ENCODE measurements around the gene DTNA. TPM values are rescaled to one million over a fixed set of nuclear protein-coding genes. Genes with fewer than 3 reads are reported as not detected.
A peak's percentile ranks its signal among the peaks of the same experiment; 100 is the strongest.

The DTNA gene
- total and polyA plus RNA-seq, 2 of the 8 experiments (the other 6 are each of a cell fraction or from before 2014, with no cell fraction given), result 30.2 to 32.7 TPM

- H3K23ac ChIP-seq (ENCODE audit: insufficient read length), result no peak overlapping the region
- no peak overlapping the region for H2BK120ac ChIP-seq (replicated peaks; ENCODE audit: low read depth, low read length)
- no peaks in the 10 kb centered on the region; the same call in 1 of the 2 replicates for H3K79me1 ChIP-seq (ENCODE audit: low read depth, low read length)
- no peaks in the 10 kb centered on the region for H4K20me1 ChIP-seq (replicated peaks in 1 of 2; ENCODE audit: control insufficient read depth in 1 of 2, insufficient read depth in 2 of 2, low read length in 2 of 2)
- no peak overlapping the region for H2AFZ ChIP-seq (ENCODE audit: low read length)
- FAIRE-seq (no peak), DNase-seq (ENCODE audit: low read depth in 1 of 2, low spot score in 2 of 2) (no peak)
- H3K9ac ChIP-seq (replicated peaks in 1 of 4; ENCODE audit: extremely low read depth in 1 of 4, low read depth in 3 of 4, low read length in 3 of 4), result no peak overlapping the region
- CTCF ChIA-PET (ENCODE audit: partially characterized antibody), result interaction anchor here (0.7 to 1.4 kb wide), 2 partner anchors 13 to 36 kb away, joined by 3 to 5 read pairs; partner anchors contain the start of gene DTNA
- no peaks in the 10 kb centered on the region for H3K36me3 ChIP-seq (ENCODE audit: control insufficient read depth in 2 of 4, insufficient read depth in 4 of 4, low read length in 3 of 4)
- no peaks in the 10 kb centered on the region for H3K9me3 ChIP-seq (ENCODE audit: insufficient read depth in 2 of 2, low read depth in 1 of 2, low read length in 1 of 2)
- H3K4me1 ChIP-seq (replicated peaks in 1 of 4; ENCODE audit: control insufficient read depth in 3 of 4, insufficient read depth in 4 of 4, low read length in 3 of 4), result peaks cover 0 to 9% (median 2%) of the 10 kb centered on the region in 4 experiments; a peak in 3 of 7 replicates
- no peak overlapping the region for H3K4ac ChIP-seq (replicated peaks; ENCODE audit: insufficient read length, low read depth, low read length)
- POLR2A ChIA-PET (ENCODE audit: partially characterized antibody), result interaction anchor here (1.7 kb wide), 1 partner anchor 36 kb away, joined by 4 read pairs; no protein-coding TSS in a partner anchor
- H3K18ac ChIP-seq (ENCODE audit: extremely low read depth, low read length), result no peak overlapping the region
- no peaks in the 10 kb centered on the region; the same call in 1 of the 2 replicates for H3K23me2 ChIP-seq (ENCODE audit: low read depth, low read length)
- H3K14ac ChIP-seq (ENCODE audit: insufficient read length), result no peak overlapping the region
- 67% methylated on average over 1 of the region's 1 CpG; no CpG with 5 or more reads in 1 of the 2 experiments for WGBS, 2 experiments (ENCODE audit: extremely low coverage in 1 of 2, insufficient coverage in 1 of 2, insufficient read length in 1 of 2, insufficient replicate concordance in 2 of 2, low coverage in 1 of 2, low lambda C conversion rate in 2 of 2, missing lambda C conversion rate in 1 of 2)
- peak overlapping the region in 1 of 2 experiments; percentile 41; a peak in 1 of 4 replicates for H3K4me2 ChIP-seq (ENCODE audit: insufficient read depth in 1 of 2, low read depth in 2 of 2, low read length in 2 of 2)
- H2BK15ac ChIP-seq (ENCODE audit: low read length), result no peak overlapping the region
- no peak overlapping the region for H2AK5ac ChIP-seq (ENCODE audit: low read depth, low read length)
- H2BK5ac ChIP-seq (ENCODE audit: low read depth, low read length), result no peak overlapping the region
- no peak overlapping the region for H4K5ac ChIP-seq (ENCODE audit: insufficient read length, low read depth, low read length)
- no peak overlapping the region for H3K27ac ChIP-seq (ENCODE audit: low read depth, low read length)
- H2BK20ac ChIP-seq (ENCODE audit: low read length), result no peak overlapping the region
- H3K4me3 ChIP-seq (ENCODE audit: extremely low read depth in 1 of 4, insufficient read depth in 2 of 4, low read depth in 3 of 4, low read length in 4 of 4), result no peak overlapping the region
- H3K79me2 ChIP-seq (ENCODE audit: control insufficient read depth in 1 of 2, insufficient read depth in 2 of 2, low read length in 2 of 2), result no peaks in the 10 kb centered on the region
- no peak overlapping the region for H3K56ac ChIP-seq (replicated peaks; ENCODE audit: insufficient read length, low read depth, low read length)
- no peak overlapping the region for H4K8ac ChIP-seq (ENCODE audit: extremely low read depth, insufficient read depth, low read length)
- H3K27me3 ChIP-seq (replicated peaks in 1 of 4; ENCODE audit: control insufficient read depth in 3 of 4, extremely low read depth in 1 of 4, insufficient read depth in 3 of 4, low read length in 3 of 4), result no peaks in the 10 kb centered on the region
- no peak overlapping the region for H4K91ac ChIP-seq (replicated peaks; ENCODE audit: insufficient read length, low read length)
- TF ChIP-seq FOSL1 (IDR thresholded peaks at IDR 0.05; ENCODE audit: insufficient read depth, low read depth, low read length) (no peak), ASH2L (IDR thresholded peaks at IDR 0.05; ENCODE audit: low read length) (no peak), POLR2A (IDR thresholded peaks at IDR 0.05; ENCODE audit: control extremely low read depth in 1 of 2, low read depth in 2 of 2, low read length in 2 of 2) (no peak), KDM4A (IDR thresholded peaks at IDR 0.05; ENCODE audit: low read depth, low read length, severe bottlenecking) (no peak), CEBPB (IDR thresholded peaks at IDR 0.05; ENCODE audit: low read depth, low read length) (no peak), KDM1A (IDR thresholded peaks at IDR 0.05; ENCODE audit: borderline replicate concordance, low read length) (no peak)
- TF ChIP-seq, protein P1, sequence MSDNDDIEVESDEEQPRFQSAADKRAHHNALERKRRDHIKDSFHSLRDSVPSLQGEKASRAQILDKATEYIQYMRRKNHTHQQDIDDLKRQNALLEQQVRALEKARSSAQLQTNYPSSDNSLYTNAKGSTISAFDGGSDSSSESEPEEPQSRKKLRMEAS (IDR thresholded peaks at IDR 0.05), result no peak
- TF ChIP-seq, protein P2, sequence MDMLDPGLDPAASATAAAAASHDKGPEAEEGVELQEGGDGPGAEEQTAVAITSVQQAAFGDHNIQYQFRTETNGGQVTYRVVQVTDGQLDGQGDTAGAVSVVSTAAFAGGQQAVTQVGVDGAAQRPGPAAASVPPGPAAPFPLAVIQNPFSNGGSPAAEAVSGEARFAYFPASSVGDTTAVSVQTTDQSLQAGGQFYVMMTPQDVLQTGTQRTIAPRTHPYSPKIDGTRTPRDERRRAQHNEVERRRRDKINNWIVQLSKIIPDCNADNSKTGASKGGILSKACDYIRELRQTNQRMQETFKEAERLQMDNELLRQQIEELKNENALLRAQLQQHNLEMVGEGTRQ (IDR thresholded peaks at IDR 0.05; ENCODE audit: low read length), result no peak
- H2BK12ac ChIP-seq (ENCODE audit: low read depth, low read length), result no peak overlapping the region
Measured at GRCh38 chr18:34697233-34697632, 12.9 kb upstream of the DTNA start.
